ENCODE results near the gene MRPL12.

The MRPL12 gene

GRCh38 chr17:81662002-81662401 lies 41.2 kb upstream of the MRPL12 start:
- no peak overlapping the region for H3K27ac ChIP-seq
- TF ChIP-seq, protein P1, sequence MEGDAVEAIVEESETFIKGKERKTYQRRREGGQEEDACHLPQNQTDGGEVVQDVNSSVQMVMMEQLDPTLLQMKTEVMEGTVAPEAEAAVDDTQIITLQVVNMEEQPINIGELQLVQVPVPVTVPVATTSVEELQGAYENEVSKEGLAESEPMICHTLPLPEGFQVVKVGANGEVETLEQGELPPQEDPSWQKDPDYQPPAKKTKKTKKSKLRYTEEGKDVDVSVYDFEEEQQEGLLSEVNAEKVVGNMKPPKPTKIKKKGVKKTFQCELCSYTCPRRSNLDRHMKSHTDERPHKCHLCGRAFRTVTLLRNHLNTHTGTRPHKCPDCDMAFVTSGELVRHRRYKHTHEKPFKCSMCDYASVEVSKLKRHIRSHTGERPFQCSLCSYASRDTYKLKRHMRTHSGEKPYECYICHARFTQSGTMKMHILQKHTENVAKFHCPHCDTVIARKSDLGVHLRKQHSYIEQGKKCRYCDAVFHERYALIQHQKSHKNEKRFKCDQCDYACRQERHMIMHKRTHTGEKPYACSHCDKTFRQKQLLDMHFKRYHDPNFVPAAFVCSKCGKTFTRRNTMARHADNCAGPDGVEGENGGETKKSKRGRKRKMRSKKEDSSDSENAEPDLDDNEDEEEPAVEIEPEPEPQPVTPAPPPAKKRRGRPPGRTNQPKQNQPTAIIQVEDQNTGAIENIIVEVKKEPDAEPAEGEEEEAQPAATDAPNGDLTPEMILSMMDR (conservative IDR thresholded peaks at IDR 0.05): no peak
- no peak for TF ChIP-seq ZFX (IDR thresholded peaks at IDR 0.05)

DNA sequence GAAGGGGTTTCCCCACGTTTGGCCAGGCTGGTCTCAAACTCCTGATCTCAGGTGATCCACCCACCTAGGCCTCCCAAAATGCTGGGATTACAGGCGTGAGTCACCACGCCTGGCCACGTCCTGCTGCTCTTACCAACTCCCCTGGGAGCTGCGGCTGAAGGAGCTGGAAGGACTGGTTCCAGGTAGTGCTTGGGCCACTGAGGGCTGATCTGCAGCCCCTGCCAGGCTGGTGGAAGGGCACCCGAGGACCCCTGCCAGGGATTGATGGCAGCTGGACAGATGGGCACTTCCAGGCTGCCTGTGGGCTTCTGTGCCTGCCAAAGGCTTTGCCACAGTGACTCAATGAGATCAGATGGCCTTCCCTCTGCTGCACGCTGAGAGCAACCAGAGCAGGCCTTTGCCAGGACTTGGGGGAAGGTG lies 39.1 kb upstream of the MRPL12 start:
- no peak for TF ChIP-seq ZFX (IDR thresholded peaks at IDR 0.05)
- TF ChIP-seq, protein P1 (conservative IDR thresholded peaks at IDR 0.05): no peak
- no peak overlapping the region for H3K27ac ChIP-seq

DNA sequence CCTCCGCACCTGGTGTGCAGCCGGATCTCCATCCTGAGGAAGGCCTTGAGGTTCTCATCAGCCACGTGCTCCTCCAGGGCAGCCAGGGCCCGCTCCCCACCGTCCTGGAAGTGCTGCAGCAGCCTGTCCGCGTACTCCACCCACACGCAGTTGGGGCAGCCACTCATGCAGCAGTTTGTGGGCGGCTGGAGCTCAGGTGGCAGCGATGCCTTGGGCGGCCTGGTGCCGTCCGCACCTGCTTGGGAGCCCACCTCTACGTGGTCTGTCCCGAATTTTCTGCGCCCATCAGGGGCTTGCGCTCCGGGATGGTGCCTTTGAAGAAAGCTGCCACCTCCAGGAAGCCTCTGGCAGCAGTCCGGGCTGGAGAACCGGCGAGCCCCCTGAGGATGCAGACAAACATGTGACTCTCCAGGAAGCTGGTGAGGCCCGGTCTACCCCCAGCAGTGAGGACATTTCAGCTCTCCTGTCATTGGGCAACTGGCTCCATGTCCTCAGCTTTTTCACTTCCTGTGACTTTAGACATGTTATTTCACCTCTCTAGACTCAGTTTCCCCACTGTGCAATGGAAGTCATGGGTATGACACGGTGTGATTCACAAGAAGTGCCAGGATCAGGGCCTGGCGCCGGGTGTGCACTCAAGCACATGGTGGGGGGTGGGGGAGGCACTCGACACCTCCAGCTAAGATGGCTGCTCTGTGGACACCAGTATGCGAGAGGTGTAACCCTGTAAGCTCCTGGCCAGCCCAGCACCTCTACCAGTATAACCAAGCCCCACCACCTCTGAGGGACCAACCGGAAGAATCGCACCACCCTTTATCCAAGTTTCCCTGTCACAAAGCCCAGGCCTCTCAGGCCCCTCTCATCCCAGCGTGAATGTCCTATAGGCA lies 37.7 kb upstream of the MRPL12 start:
- H3K27ac ChIP-seq: peak overlapping the region; percentile 98
- TF ChIP-seq ZFX (IDR thresholded peaks at IDR 0.05): no peak
- TF ChIP-seq, protein P1 (conservative IDR thresholded peaks at IDR 0.05): no peak

DNA sequence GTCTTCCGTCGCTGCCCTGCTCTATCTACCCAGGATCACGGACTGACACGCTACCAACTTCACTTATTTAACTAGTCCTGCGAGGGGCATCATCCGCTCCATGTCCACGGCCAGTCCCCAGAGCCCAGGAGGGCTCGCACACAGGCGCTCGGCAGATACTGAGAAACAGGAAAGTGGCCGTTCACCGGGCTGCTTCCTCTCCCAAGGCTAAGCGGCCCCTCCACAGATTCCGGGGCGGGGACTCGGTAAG lies 37.1 kb upstream of the MRPL12 start:
- H3K27ac ChIP-seq: peak overlapping the region; percentile 98
- no peak for TF ChIP-seq ZFX (IDR thresholded peaks at IDR 0.05)
- TF ChIP-seq, protein P1 (conservative IDR thresholded peaks at IDR 0.05): no peak

GRCh38 chr17:81666342-81667191 lies 36.6 kb upstream of the MRPL12 start, which contains the start of the genes CCDC137 and OXLD1:
CCDC137 (plus strand) TSS chr17:81666737; CDS start chr17:81666767, 30 bp downstream.
OXLD1 (minus strand) TSS chr17:81666605; CDS start chr17:81666577, 28 bp downstream.
- TF ChIP-seq, protein P1 (conservative IDR thresholded peaks at IDR 0.05): no peak
- 0 out of 2 replicates have a peak, but pooled peaks have one; percentile 46 for TF ChIP-seq ZFX (IDR thresholded peaks at IDR 0.05)
- H3K27ac ChIP-seq: peak within 1 kb of the TSS; percentile 98

DNA sequence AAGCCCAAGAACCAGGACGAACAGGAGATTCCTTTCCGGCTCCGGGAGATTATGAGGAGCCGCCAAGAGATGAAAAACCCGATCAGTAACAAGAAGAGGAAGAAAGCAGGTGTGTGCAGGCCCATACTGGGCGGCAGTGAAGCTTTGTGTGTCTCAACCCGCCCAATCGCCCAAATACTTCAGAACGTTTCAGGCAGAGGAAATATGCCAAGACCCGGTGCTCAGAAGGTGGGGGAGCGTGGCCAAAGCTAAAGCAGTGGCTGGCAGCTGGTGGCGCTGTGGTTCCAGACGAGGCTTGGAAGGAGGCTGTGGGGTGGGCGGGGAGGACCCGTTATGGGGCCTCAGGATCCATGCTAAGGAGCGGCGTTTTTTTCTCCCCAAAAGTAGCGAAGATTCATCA lies 35.4 kb upstream of the MRPL12 start:
- TF ChIP-seq, protein P1 (conservative IDR thresholded peaks at IDR 0.05): no peak
- no peak for TF ChIP-seq ZFX (IDR thresholded peaks at IDR 0.05)
- H3K27ac ChIP-seq: peak overlapping the region; percentile 98

DNA sequence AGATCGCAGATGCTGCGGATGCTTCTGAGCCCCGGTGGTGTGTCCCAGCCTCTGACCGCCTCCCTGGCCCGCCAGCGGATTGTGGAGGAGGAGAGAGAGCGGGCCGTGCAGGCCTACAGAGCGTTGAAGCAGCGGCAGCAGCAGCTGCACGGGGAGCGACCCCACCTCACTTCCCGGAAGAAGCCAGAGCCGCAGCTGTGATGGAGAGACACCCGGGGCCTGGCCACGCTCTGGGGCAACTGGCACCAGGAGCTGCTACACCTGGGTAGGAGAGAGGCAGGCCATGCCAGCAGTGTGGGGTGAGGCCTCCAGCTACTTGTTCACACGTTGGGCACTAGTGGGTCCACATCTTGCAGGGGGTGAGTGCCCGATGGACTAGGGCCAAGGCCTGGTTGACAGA lies 30.7 kb upstream of the MRPL12 start:
- H3K27ac ChIP-seq: no peak overlapping the region

More for the DNA sequence above, 30.7 kb upstream of the MRPL12 start:
- TF ChIP-seq ZFX (IDR thresholded peaks at IDR 0.05): no peak

Data from C4-2B (cell line).